HepG2 (cell line): ENCODE measurements around the gene SPDYE2B. TPM values are rescaled to one million over a fixed set of nuclear protein-coding genes. Genes with fewer than 3 reads are reported as not detected.
"Not testable (repeated sequence)": the region's sequence is repeated elsewhere in the genome, so short reads cannot be mapped to it uniquely, and the experiment has no call there.

Experiments used
- ATAC-seq: fragments of 200-7000 bp; cut with Tn5 transposase; 3 replicates; pipeline ENCODE4 v1.9.1; 2020; ENCODE audit warnings: mild to moderate bottlenecking, moderate library complexity
- BruUV-seq: library from RNA; stranded (reverse); fragments of 400-500 nt; replicated peaks from 2 replicates; lab custom pipeline; 2021; lab: Mats Ljungman, UMichigan
- CTCF ChIA-PET: fragments of 300-600 bp; formaldehyde crosslinking; extraction: SDS; loops from one replicate; lab custom pipeline; 2021; ENCODE audit warnings: low total read pairs, inconsistent platforms, low intra/inter-chr PET ratio; lab: Yijun Ruan, JAX
- POLR2A ChIA-PET: fragments of 350-600 bp; sonication (Branson Sonifier 250); formaldehyde crosslinking; loops from one replicate; lab custom pipeline; 2020; ENCODE audit warnings: antibody characterized with exemption, inconsistent platforms; lab: Yijun Ruan, JAX
- DNase-seq: peaks from one replicate; pipeline ENCODE4 v3.0.0-alpha.2; 2015; ENCODE audit warnings: low spot score
- FAIRE-seq: peaks from 3 replicates; lab custom pipeline; 2011; peaks lifted over from hg19 to GRCh38; lab: Jason Lieb, UNC
- H2AFZ ChIP-seq: one replicate; pipeline ENCODE4 v1.6.1; 2011; ENCODE audit warnings: low read length, inconsistent platforms
- H3K27ac ChIP-seq: fragments of 300-600 bp; 3 replicates; pipeline ENCODE4 v1.8.0; 2011; ENCODE audit warnings: mixed run types, mild to moderate bottlenecking, mixed read lengths, low read length, inconsistent platforms; ENCODE audit not compliant: insufficient read depth; ENCODE audit errors: extremely low read length
- H3K27me3 ChIP-seq, 2 experiments: fragments of 200-600 bp in 1 of 2; 2 replicates in 1 of 2; 3 replicates in 1 of 2; pipeline versions ENCODE4 v1.6.0 to v1.8.0; 2011; ENCODE audit warnings: low read length in 2 of 2, mild to moderate bottlenecking in 2 of 2, moderate library complexity in 2 of 2, inconsistent platforms in 1 of 2; ENCODE audit not compliant: insufficient read depth in 2 of 2, control insufficient read depth in 1 of 2
- H3K36me3 ChIP-seq, 2 experiments: fragments of 200-600 bp in 1 of 2; replicated peaks in 1 of 2; 2 replicates in 1 of 2; 3 replicates in 1 of 2; pipeline versions ENCODE4 v1.5.1 to v1.8.0; 2011; ENCODE audit warnings: low read length in 2 of 2, inconsistent platforms in 1 of 2; ENCODE audit not compliant: insufficient read depth in 2 of 2, control insufficient read depth in 1 of 2
- H3K4me1 ChIP-seq: 2 replicates; pipeline ENCODE4 v1.5.1; 2012; ENCODE audit warnings: low read length, inconsistent platforms; ENCODE audit not compliant: insufficient read depth
- H3K4me2 ChIP-seq: 2 replicates; pipeline ENCODE4 v1.6.0; 2011; ENCODE audit warnings: low read depth, low read length, inconsistent platforms
- H3K4me3 ChIP-seq, 3 experiments: fragments of 200-600 bp in 1 of 3; sonication (generic), shearing (Covaris generic) in 1 of 3; replicated peaks in 1 of 3; 2 replicates each; pipeline ENCODE4 v1.5.1; 2011 to 2016; ENCODE audit warnings: low read length in 3 of 3, inconsistent platforms in 2 of 3, low read depth in 2 of 3, mild to moderate bottlenecking in 2 of 3, control low read depth in 1 of 3, mixed read lengths in 1 of 3; ENCODE audit not compliant: insufficient read depth in 1 of 3
- H3K79me2 ChIP-seq: one replicate; pipeline ENCODE4 v1.6.1; 2011; ENCODE audit warnings: low read length, inconsistent platforms; ENCODE audit not compliant: insufficient read depth
- H3K9ac ChIP-seq: 2 replicates; pipeline ENCODE4 v1.6.0; 2011; ENCODE audit warnings: mild to moderate bottlenecking, low read depth, low read length, inconsistent platforms; ENCODE audit not compliant: insufficient read depth
- H3K9me3 ChIP-seq: 2 replicates; pipeline ENCODE4 v1.5.1; 2012; ENCODE audit warnings: mild to moderate bottlenecking, low read length
- H4K20me1 ChIP-seq: 2 replicates; pipeline ENCODE4 v1.6.0; 2011; ENCODE audit warnings: inconsistent platforms, mild to moderate bottlenecking, low read length, moderate library complexity; ENCODE audit not compliant: insufficient read depth
- WGBS: methylation state at CpG from one replicate; pipeline ENCODE4 v1.1.6; 2017; ENCODE audit warnings: low lambda C conversion rate; 5-methylcytosine and 5-hydroxymethylcytosine counted together
- in situ Hi-C: cut with HindIII; loops from 2 replicates; pipeline ENCODE4 v1.10.0; 2017; ENCODE audit warnings: low pct_unique_long_range_greater_than_20kb; ENCODE audit not compliant: extremely low pct_ligation_motif_present
- intact Hi-C: fragments of 100-400 bp; cut with micrococcal nuclease; formaldehyde crosslinking; loops from one replicate; pipeline ENCODE4 v1.10.0; 2022; ENCODE audit not compliant: unreplicated experiment
- polyA plus RNA-seq, 8 experiments: library from polyadenylated mRNA; depleted of rRNA in 3 of 8; stranded (reverse) in 7 of 8; unstranded in 1 of 8; fragments of >200 nt; fragmentation: Illumina TruSeq in 4 of 8; extraction: Trizol in 4 of 8; gene quantifications; 2 replicates each; pipeline versions ENCODE4 v1.2.1 to v1.2.3, GENCODE V29; 2011 to 2016; ENCODE audit warnings: low read depth in 4 of 8, missing spikeins in 1 of 8, mixed read lengths in 1 of 8; ENCODE audit not compliant: insufficient read depth in 1 of 8
- total RNA-seq, 5 experiments: library from RNA; depleted of rRNA; stranded (reverse); fragments of >200 nt; fragmentation: Illumina TruSeq; extraction: Trizol; gene quantifications; 2 replicates each; pipeline ENCODE4 v1.2.3, GENCODE V29; 2016; ENCODE audit warnings: low read depth in 1 of 5

SPDYE2B gene
- total and polyA plus RNA-seq, 2 of the 13 experiments (the other 11 are each of a cell fraction or from before 2014, with no cell fraction given): not detected

DNA sequence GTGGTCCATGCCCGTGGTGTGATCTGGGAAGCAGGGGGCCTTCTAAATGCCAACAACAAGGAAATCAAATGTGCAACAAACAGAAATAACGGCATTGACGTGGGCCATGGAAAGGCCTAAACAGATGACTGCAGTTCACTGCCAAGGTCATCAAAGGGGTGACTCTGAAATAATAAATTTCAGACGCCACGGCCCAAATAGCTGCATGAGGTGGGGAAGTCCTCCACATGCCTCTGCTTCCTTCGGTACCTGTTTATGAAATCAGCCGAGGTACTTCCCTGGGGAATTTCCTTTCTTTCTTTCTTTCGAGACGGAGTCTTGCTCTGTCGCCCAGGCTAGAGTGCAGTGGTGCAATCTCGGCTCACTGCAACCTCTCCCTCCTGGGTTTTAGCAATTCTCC is 14.6 kb downstream of the SPDYE2B start:
- ATAC-seq, H3K36me3 ChIP-seq, H3K4me3 ChIP-seq, intact Hi-C loops, CTCF ChIA-PET, H3K79me2 ChIP-seq, H3K27me3 ChIP-seq, H3K27ac ChIP-seq, H2AFZ ChIP-seq, H3K4me2 ChIP-seq, in situ Hi-C loops, H3K9ac ChIP-seq, FAIRE-seq, H3K9me3 ChIP-seq, DNase-seq, H4K20me1 ChIP-seq, H3K4me1 ChIP-seq, POLR2A ChIA-PET: not testable (repeated sequence)
- 96% methylated on average over 6 of the region's 11 CpGs for WGBS
- TSS peak; percentile 31 for BruUV-seq

DNA sequence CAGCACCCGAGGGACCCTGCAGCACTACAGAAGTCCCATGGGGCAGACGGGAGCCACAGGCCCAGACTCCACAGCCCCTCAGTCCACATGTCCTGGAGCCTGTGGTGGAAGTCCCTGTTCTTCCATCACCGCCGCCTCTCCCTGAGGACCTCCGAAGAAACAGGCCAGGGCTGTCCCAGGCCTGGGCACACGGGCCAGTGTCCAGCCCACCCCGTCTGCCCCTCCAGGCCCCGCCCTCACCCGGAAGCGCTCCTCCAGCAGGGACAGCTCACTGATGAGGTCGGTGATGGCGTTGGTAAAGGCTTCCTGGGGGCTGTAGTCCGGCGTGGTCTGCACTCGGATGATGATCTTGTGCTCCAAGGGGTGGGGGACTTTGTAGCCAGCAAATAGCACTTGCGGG is 16.7 kb downstream of the SPDYE2B start:
- H4K20me1 ChIP-seq, CTCF ChIA-PET, H3K9me3 ChIP-seq, H3K4me2 ChIP-seq, H3K4me3 ChIP-seq, intact Hi-C loops, H3K27ac ChIP-seq, H3K36me3 ChIP-seq, DNase-seq, H3K79me2 ChIP-seq, H3K4me1 ChIP-seq, FAIRE-seq, BruUV-seq, H2AFZ ChIP-seq, H3K9ac ChIP-seq, H3K27me3 ChIP-seq, ATAC-seq, POLR2A ChIA-PET, in situ Hi-C loops: not testable (repeated sequence)
- WGBS: no CpG with 5 or more reads among the region's 16 CpGs

DNA sequence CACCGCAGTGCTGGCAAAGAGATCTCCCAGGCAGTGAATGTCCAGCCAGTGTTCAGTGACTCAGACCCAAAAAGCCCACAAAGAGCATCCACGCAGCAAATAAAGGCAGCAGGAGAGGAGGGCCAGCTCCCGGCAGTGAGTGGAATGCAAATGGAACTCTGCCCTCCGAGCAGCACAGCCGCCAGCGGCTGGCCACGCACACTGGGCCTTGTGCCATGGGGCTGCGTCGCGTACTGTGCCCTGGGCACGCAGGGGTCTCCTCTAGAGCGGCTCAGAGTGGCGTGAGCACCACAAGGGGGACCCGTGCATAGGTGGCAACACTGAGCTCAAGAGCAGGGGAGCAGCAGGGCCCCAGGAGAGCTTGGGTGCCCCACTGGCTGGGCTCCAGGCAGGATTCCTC is 17.4 kb downstream of the SPDYE2B start:
- H3K4me3 ChIP-seq, H4K20me1 ChIP-seq, H3K4me1 ChIP-seq, CTCF ChIA-PET, BruUV-seq, H3K36me3 ChIP-seq, H3K79me2 ChIP-seq, H3K27me3 ChIP-seq, H3K27ac ChIP-seq, in situ Hi-C loops, intact Hi-C loops, FAIRE-seq, H3K9me3 ChIP-seq, POLR2A ChIA-PET, H2AFZ ChIP-seq, H3K9ac ChIP-seq, H3K4me2 ChIP-seq, DNase-seq: not testable (repeated sequence)
- WGBS: 100% methylated on average over 1 of the region's 14 CpGs
- ATAC-seq: peak; percentile 25; the same call in 1 of the 3 replicates

DNA sequence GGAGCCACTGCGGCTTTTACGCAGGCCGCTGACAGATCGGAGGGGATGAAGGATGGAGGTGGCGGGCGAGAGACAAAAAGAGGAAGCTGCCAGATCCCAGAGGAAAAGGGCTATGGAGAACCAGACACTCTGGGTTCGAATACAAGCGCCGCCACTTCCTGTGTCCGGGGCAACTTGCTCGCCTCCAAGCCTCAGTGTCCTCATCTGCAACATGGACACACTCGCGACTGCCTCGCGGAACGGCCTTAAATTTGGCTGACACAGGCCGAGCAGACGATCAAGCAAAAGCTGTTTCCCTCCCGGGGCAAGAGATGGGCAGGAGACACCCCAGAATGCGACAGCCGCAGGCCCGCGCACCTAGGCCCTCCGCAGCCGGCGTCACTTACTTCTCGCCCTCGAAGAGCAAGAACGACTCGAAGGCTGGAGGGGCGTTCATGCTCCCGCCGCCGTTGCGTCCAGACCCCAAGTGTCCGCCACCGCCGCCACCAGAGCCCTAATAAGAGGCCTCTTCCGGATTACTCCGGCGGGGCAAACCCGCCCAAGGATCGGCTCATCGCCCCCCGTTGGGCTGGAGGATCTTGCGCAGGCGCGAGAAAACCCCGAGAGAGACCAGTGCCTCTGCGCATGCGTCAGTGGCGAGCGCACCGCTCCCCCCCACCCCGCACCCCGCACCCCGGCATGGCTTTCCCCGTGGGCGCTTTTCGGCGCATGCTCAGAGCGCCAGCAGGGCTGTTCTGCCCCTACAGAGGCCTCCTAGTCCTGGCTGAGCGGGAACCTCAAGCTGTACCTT is 21.2 kb downstream of the SPDYE2B start, which contains the start of gene POLR2J2:
Gene POLR2J2, minus strand, starts transcription at position 498 of the 790 bp plus-strand sequence. Its CDS starts 62 bp downstream, at position 436.
- H3K4me1 ChIP-seq, BruUV-seq, FAIRE-seq, H3K79me2 ChIP-seq, H3K27me3 ChIP-seq, in situ Hi-C loops, H2AFZ ChIP-seq, H3K4me3 ChIP-seq, H3K4me2 ChIP-seq, intact Hi-C loops, H4K20me1 ChIP-seq, POLR2A ChIA-PET, DNase-seq, H3K36me3 ChIP-seq, H3K9ac ChIP-seq, H3K9me3 ChIP-seq, CTCF ChIA-PET, H3K27ac ChIP-seq: not testable (repeated sequence)
- no CpG with 5 or more reads among the region's 63 CpGs for WGBS
- peak; percentile 67 for ATAC-seq
